GM19397 (cell line): Measurements from ENCODE around the gene NCKAP5.

Experiments used
- ATAC-seq: cut with Tn5 transposase; IDR thresholded peaks from one replicate; pipeline ENCODE4 v1.9.1; 2021; ENCODE audit warnings: mild to moderate bottlenecking, moderate library complexity; ENCODE audit not compliant: unreplicated experiment

Gene NCKAP5

GRCh38 chr2:133345638-133346037, 222.6 kb downstream of the NCKAP5 start:
- no peak for ATAC-seq

- ATAC-seq = no peak
Measured at GRCh38 chr2:133344849-133345248, 223.4 kb downstream of the NCKAP5 start.

- ATAC-seq = no peak
Measured at GRCh38 chr2:133343018-133343352, 225.3 kb downstream of the NCKAP5 start.

- no peak for ATAC-seq
Measured at GRCh38 chr2:133342286-133343017, 225.8 kb downstream of the NCKAP5 start.

- ATAC-seq = no peak
Measured at GRCh38 chr2:133341575-133341974, 226.7 kb downstream of the NCKAP5 start.

- no peak for ATAC-seq
Measured at GRCh38 chr2:133338224-133338623, 230.0 kb downstream of the NCKAP5 start.

GRCh38 chr2:133334923-133335322, 233.3 kb downstream of the NCKAP5 start:
- ATAC-seq = no peak

- ATAC-seq = no peak
Measured at GRCh38 chr2:133333181-133333580, 235.1 kb downstream of the NCKAP5 start.

- no peak for ATAC-seq
Measured at GRCh38 chr2:133331436-133331835, 236.8 kb downstream of the NCKAP5 start.

GRCh38 chr2:133326652-133327397, 241.4 kb downstream of the NCKAP5 start:
- ATAC-seq = no peak

- ATAC-seq = no peak
Measured at GRCh38 chr2:133324150-133324561, 244.1 kb downstream of the NCKAP5 start.

GRCh38 chr2:133322909-133323308, 245.4 kb downstream of the NCKAP5 start:
- ATAC-seq = no peak

GRCh38 chr2:133317178-133317577, 251.1 kb downstream of the NCKAP5 start:
- ATAC-seq = no peak

GRCh38 chr2:133316557-133316956, 251.7 kb downstream of the NCKAP5 start:
- ATAC-seq = no peak

GRCh38 chr2:133315280-133315679, 253.0 kb downstream of the NCKAP5 start:
- ATAC-seq = no peak

GRCh38 chr2:133314795-133315194, 253.5 kb downstream of the NCKAP5 start:
- ATAC-seq = no peak

GRCh38 chr2:133312038-133312729, 256.1 kb downstream of the NCKAP5 start:
- no peak for ATAC-seq

- no peak for ATAC-seq
Measured at GRCh38 chr2:133306236-133306635, 262.0 kb downstream of the NCKAP5 start.

- ATAC-seq = no peak
Measured at GRCh38 chr2:133304344-133304743, 263.9 kb downstream of the NCKAP5 start.

GRCh38 chr2:133303150-133303549, 265.1 kb downstream of the NCKAP5 start:
- no peak for ATAC-seq

GRCh38 chr2:133296401-133296800, 271.9 kb downstream of the NCKAP5 start:
- ATAC-seq = no peak
